ENCODE results near the gene CRISPLD2.

- no peak for TF ChIP-seq CTCF (conservative IDR thresholded peaks at IDR 0.05 in 1 of 2, IDR thresholded peaks at IDR 0.05 in 1 of 2; ENCODE audit: extremely low read depth in 1 of 2, insufficient read depth in 1 of 2, low read depth in 1 of 2, low read length in 2 of 2)
- no peak for TF ChIP-seq EZH2 (IDR thresholded peaks at IDR 0.05; ENCODE audit: borderline replicate concordance, low read length)
Observed at GRCh38 chr16:84839054-84839453, 19.3 kb downstream of the CRISPLD2 start.
